Mucosa of stomach (tissue), 1 donor: ENCODE data around the gene S1PR3.

Experiments used
- H3K27me3 ChIP-seq: one replicate; pipeline ENCODE4 v1.7.0; 2013; ENCODE audit warnings: mild to moderate bottlenecking, low read length; ENCODE audit not compliant: control insufficient read depth, insufficient read depth
- H3K36me3 ChIP-seq: one replicate; pipeline ENCODE4 v1.7.0; 2013; ENCODE audit warnings: low read length; ENCODE audit not compliant: control insufficient read depth, insufficient read depth
- H3K4me1 ChIP-seq: one replicate; pipeline ENCODE4 v1.7.0; 2013; ENCODE audit warnings: mild to moderate bottlenecking, low read length; ENCODE audit not compliant: control insufficient read depth, insufficient read depth
- H3K4me3 ChIP-seq: one replicate; pipeline ENCODE4 v1.7.0; 2013; ENCODE audit warnings: low read length
- H3K9ac ChIP-seq: one replicate; pipeline ENCODE4 v1.7.0; 2013; ENCODE audit warnings: mild to moderate bottlenecking, low read length, moderate library complexity
- H3K9me3 ChIP-seq: one replicate; pipeline ENCODE4 v1.7.0; 2013; ENCODE audit warnings: mild to moderate bottlenecking, low read length, moderate library complexity; ENCODE audit not compliant: control insufficient read depth
- donor health status: Pancreatic carcinoma.

S1PR3 gene

GRCh38 chr9:88973281-88974045 lies 17.8 kb upstream of the S1PR3 start:
- no peaks in the 10 kb centered on the region for H3K36me3 ChIP-seq
- no peaks in the 10 kb centered on the region for H3K4me1 ChIP-seq
- no peaks in the 10 kb centered on the region for H3K9me3 ChIP-seq
- H3K27me3 ChIP-seq: no peaks in the 10 kb centered on the region
- H3K9ac ChIP-seq: no peak overlapping the region
- H3K4me3 ChIP-seq: no peak overlapping the region

- Histone ChIP-seq H3K36me3 (no peaks in the 10 kb centered on the region), H3K4me3 (no peak overlapping the region), H3K27me3 (no peaks in the 10 kb centered on the region), H3K9me3 (no peaks in the 10 kb centered on the region), H3K4me1 (no peaks in the 10 kb centered on the region), H3K9ac (no peak overlapping the region)
Observed at GRCh38 chr9:88974641-88975040, 16.6 kb upstream of the S1PR3 start.

GRCh38 chr9:88975966-88976889 lies 15.0 kb upstream of the S1PR3 start:
- no peaks in the 10 kb centered on the region for H3K9me3 ChIP-seq
- H3K4me3 ChIP-seq: no peak overlapping the region
- no peaks in the 10 kb centered on the region for H3K27me3 ChIP-seq
- H3K36me3 ChIP-seq: no peaks in the 10 kb centered on the region
- no peak overlapping the region for H3K9ac ChIP-seq
- no peaks in the 10 kb centered on the region for H3K4me1 ChIP-seq

GRCh38 chr9:88976890-88977257 lies 14.4 kb upstream of the S1PR3 start:
- Histone ChIP-seq H3K9me3 (no peaks in the 10 kb centered on the region), H3K27me3 (no peaks in the 10 kb centered on the region), H3K4me1 (no peaks in the 10 kb centered on the region), H3K4me3 (no peak overlapping the region), H3K36me3 (no peaks in the 10 kb centered on the region), H3K9ac (no peak overlapping the region)

GRCh38 chr9:88978034-88978433 lies 13.2 kb upstream of the S1PR3 start:
- Histone ChIP-seq H3K9me3 (no peaks in the 10 kb centered on the region), H3K4me1 (no peaks in the 10 kb centered on the region), H3K36me3 (no peaks in the 10 kb centered on the region), H3K9ac (no peak overlapping the region), H3K27me3 (no peaks in the 10 kb centered on the region), H3K4me3 (no peak overlapping the region)

GRCh38 chr9:88979021-88979420 lies 12.2 kb upstream of the S1PR3 start:
- no peaks in the 10 kb centered on the region for H3K27me3 ChIP-seq

GRCh38 chr9:88979791-88980190 lies 11.5 kb upstream of the S1PR3 start:
- no peaks in the 10 kb centered on the region for H3K9me3 ChIP-seq
- no peak overlapping the region for H3K4me3 ChIP-seq
- no peaks in the 10 kb centered on the region for H3K36me3 ChIP-seq
- no peak overlapping the region for H3K9ac ChIP-seq
- H3K4me1 ChIP-seq: no peaks in the 10 kb centered on the region
- H3K27me3 ChIP-seq: no peaks in the 10 kb centered on the region

More at GRCh38 chr9:88979021-88979420, 12.2 kb upstream of the S1PR3 start:
- H3K4me3 ChIP-seq: no peak overlapping the region
- no peaks in the 10 kb centered on the region for H3K4me1 ChIP-seq
- H3K9ac ChIP-seq: no peak overlapping the region
- no peaks in the 10 kb centered on the region for H3K9me3 ChIP-seq
- H3K36me3 ChIP-seq: no peaks in the 10 kb centered on the region

GRCh38 chr9:88980740-88981203 lies 10.5 kb upstream of the S1PR3 start:
- no peaks in the 10 kb centered on the region for H3K4me1 ChIP-seq
- H3K36me3 ChIP-seq: no peaks in the 10 kb centered on the region

GRCh38 chr9:88983865-88984542 lies 7.3 kb upstream of the S1PR3 start:
- Histone ChIP-seq H3K27me3 (no peaks in the 10 kb centered on the region), H3K9me3 (no peaks in the 10 kb centered on the region), H3K36me3 (no peaks in the 10 kb centered on the region), H3K4me1 (no peaks in the 10 kb centered on the region), H3K9ac (no peak overlapping the region), H3K4me3 (no peak overlapping the region)

More at GRCh38 chr9:88980740-88981203, 10.5 kb upstream of the S1PR3 start:
- Histone ChIP-seq H3K9ac (no peak overlapping the region), H3K27me3 (no peaks in the 10 kb centered on the region), H3K4me3 (no peak overlapping the region), H3K9me3 (no peaks in the 10 kb centered on the region)

- H3K9ac ChIP-seq: no peak overlapping the region
- no peaks in the 10 kb centered on the region for H3K27me3 ChIP-seq
- no peaks in the 10 kb centered on the region for H3K4me1 ChIP-seq
- no peaks in the 10 kb centered on the region for H3K36me3 ChIP-seq
- H3K9me3 ChIP-seq: no peaks in the 10 kb centered on the region
- H3K4me3 ChIP-seq: no peak overlapping the region
Observed at GRCh38 chr9:88984543-88984883, 6.8 kb upstream of the S1PR3 start.

GRCh38 chr9:88985616-88986015 lies 5.7 kb upstream of the S1PR3 start:
- H3K4me3 ChIP-seq: no peak overlapping the region
- no peaks in the 10 kb centered on the region for H3K27me3 ChIP-seq
- H3K9ac ChIP-seq: no peak overlapping the region
- H3K4me1 ChIP-seq: no peaks in the 10 kb centered on the region
- H3K36me3 ChIP-seq: no peaks in the 10 kb centered on the region
- no peaks in the 10 kb centered on the region for H3K9me3 ChIP-seq

- Histone ChIP-seq H3K4me1 (peaks cover 3% of the 10 kb centered on the region), H3K4me3 (no peak overlapping the region), H3K36me3 (no peaks in the 10 kb centered on the region), H3K27me3 (peaks cover 3% of the 10 kb centered on the region), H3K9me3 (no peaks in the 10 kb centered on the region), H3K9ac (no peak overlapping the region)
Observed at GRCh38 chr9:88986776-88987175, 4.5 kb upstream of the S1PR3 start.
